ENCODE data around the gene RHBDL1. TPM values are rescaled to one million over a fixed set of nuclear protein-coding genes. Genes with fewer than 3 reads are reported as not detected.
A peak's percentile ranks its signal among the peaks of the same experiment; 100 is the strongest.

RHBDL1 gene
- total and polyA plus RNA-seq, 9 of the 15 experiments (the other 6 are each of a cell fraction or from before 2014, with no cell fraction given) = 0.03 to 5.6 (median 1.3) TPM; not detected in 1

- TF ChIP-seq MAZ (CRISPR knock-in tag; conservative IDR thresholded peaks at IDR 0.05 in 1 of 2, IDR thresholded peaks at IDR 0.05 in 1 of 2) (peak in 1 of 2 experiments; percentile 65; a peak in 2 of 4 replicates), SRSF9 (IDR thresholded peaks at IDR 0.05; ENCODE audit: borderline replicate concordance, low read depth, low read length) (no peak), POLR2G (IDR thresholded peaks at IDR 0.05; ENCODE audit: low read depth, low read length) (peak; percentile 56), ZHX1 (conservative IDR thresholded peaks at IDR 0.05; ENCODE audit: low read length) (no peak), PURB (CRISPR knock-in tag; IDR thresholded peaks at IDR 0.05; ENCODE audit: low read depth) (no peak), ZBTB43 (CRISPR knock-in tag; IDR thresholded peaks at IDR 0.05) (no peak), NR3C1 (CRISPR knock-in tag; IDR thresholded peaks at IDR 0.05) (no peak), ZKSCAN1 (IDR thresholded peaks at IDR 0.05; ENCODE audit: low read depth, low read length) (no peak), FOSL1 (tag; conservative IDR thresholded peaks at IDR 0.05) (no peak), SMARCB1 (IDR thresholded peaks at IDR 0.05; ENCODE audit: insufficient read length, low read depth) (no peak), HMGXB4 (CRISPR knock-in tag; IDR thresholded peaks at IDR 0.05) (no peak), ZZZ3 (IDR thresholded peaks at IDR 0.05) (no peak), SREBF1 (IDR thresholded peaks at IDR 0.05; ENCODE audit: borderline replicate concordance, low read depth, low read length) (no peak), TCF7L2 (IDR thresholded peaks at IDR 0.05; ENCODE audit: low read depth, low read length) (no peak), CREBBP (IDR thresholded peaks at IDR 0.05; ENCODE audit: low read depth, low read length) (no peak), ESRRA (IDR thresholded peaks at IDR 0.05; ENCODE audit: borderline replicate concordance, low read depth) (no peak), NBN (IDR thresholded peaks at IDR 0.05; ENCODE audit: low read depth) (no peak), ZNF699 (CRISPR knock-in tag; IDR thresholded peaks at IDR 0.05; ENCODE audit: insufficient replicate concordance) (no peak)
- TF ChIP-seq, protein P1, sequence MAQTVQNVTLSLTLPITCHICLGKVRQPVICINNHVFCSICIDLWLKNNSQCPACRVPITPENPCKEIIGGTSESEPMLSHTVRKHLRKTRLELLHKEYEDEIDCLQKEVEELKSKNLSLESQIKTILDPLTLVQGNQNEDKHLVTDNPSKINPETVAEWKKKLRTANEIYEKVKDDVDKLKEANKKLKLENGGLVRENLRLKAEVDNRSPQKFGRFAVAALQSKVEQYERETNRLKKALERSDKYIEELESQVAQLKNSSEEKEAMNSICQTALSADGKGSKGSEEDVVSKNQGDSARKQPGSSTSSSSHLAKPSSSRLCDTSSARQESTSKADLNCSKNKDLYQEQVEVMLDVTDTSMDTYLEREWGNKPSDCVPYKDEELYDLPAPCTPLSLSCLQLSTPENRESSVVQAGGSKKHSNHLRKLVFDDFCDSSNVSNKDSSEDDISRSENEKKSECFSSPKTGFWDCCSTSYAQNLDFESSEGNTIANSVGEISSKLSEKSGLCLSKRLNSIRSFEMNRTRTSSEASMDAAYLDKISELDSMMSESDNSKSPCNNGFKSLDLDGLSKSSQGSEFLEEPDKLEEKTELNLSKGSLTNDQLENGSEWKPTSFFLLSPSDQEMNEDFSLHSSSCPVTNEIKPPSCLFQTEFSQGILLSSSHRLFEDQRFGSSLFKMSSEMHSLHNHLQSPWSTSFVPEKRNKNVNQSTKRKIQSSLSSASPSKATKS (CRISPR knock-in tag; IDR thresholded peaks at IDR 0.05) = no peak
These were observed 40.2 kb downstream of the RHBDL1 start (continued) for GRCh38 chr16:715477-716199.

All from K562 (cell line).